ENCODE measurements around the gene TAF1B. TPM values are rescaled to one million over a fixed set of nuclear protein-coding genes. Genes with fewer than 3 reads are reported as not detected.

The TAF1B gene
- total and polyA plus RNA-seq, 2 donors (not counting 3 experiments of a cell fraction or from before 2014, with no cell fraction given) = 6.3 to 29.4 TPM

GRCh38 chr2:9895669-9896590 lies 52.7 kb downstream of the TAF1B start:
- Histone ChIP-seq H3K9ac (replicated peaks; ENCODE audit: extremely low read depth, insufficient read depth, low read length) (no peak overlapping the region), H3K79me2 (ENCODE audit: control insufficient read depth, insufficient read depth, low read length) (peaks cover 4% of the 10 kb centered on the region), H3K9me1 (replicated peaks; ENCODE audit: control insufficient read depth, extremely low read depth, insufficient read depth, low read length) (no peaks in the 10 kb centered on the region), H2AFZ (ENCODE audit: low read depth, low read length) (no peak overlapping the region), H3K4me1 (ENCODE audit: control insufficient read depth, extremely low read depth, insufficient read depth, low read length) (peaks cover 7% of the 10 kb centered on the region), H4K20me1 (replicated peaks; ENCODE audit: control insufficient read depth, extremely low read depth, insufficient read depth, low read length) (no peaks in the 10 kb centered on the region), H3K27ac (ENCODE audit: insufficient read depth, low read depth, low read length) (no peak overlapping the region), H3K36me3 (ENCODE audit: control insufficient read depth in 2 of 2, extremely low read depth in 1 of 2, insufficient read depth in 2 of 2, low read length in 2 of 2) (no peaks in the 10 kb centered on the region), H3K4me3 (replicated peaks in 1 of 3; ENCODE audit: insufficient read depth in 1 of 3, low read depth in 1 of 3, low read length in 3 of 3) (no peak overlapping the region), H3K9me3 (replicated peaks; ENCODE audit: control insufficient read depth, insufficient read depth, low read length) (no peaks in the 10 kb centered on the region), H3K27me3 (ENCODE audit: control insufficient read depth in 2 of 2, insufficient read depth in 2 of 2, low read length in 2 of 2) (no peaks in the 10 kb centered on the region), H3K4me2 (ENCODE audit: insufficient read depth, low read length) (no peak overlapping the region)
- intact Hi-C loops (cut with micrococcal nuclease) = loop anchor here (2.0 kb wide), 1 partner anchor 19 kb away; no protein-coding TSS in a partner anchor
- BruUV-seq (replicated peaks) = no TSS peak
- ChIA-PET POLR2A (interaction anchor here (0.6 kb wide), 1 partner anchor 21 kb away, joined by 5 read pairs; no protein-coding TSS in a partner anchor), CTCF (interaction anchor here (0.6 to 3.5 kb wide), 7 partner anchors 10 to 140 kb away, joined by 3 to 11 read pairs (median 3); partner anchors contain the start of gene TAF1B)
- FAIRE-seq (no peak), DNase-seq (ENCODE audit: low read depth, low spot score) (peak; percentile 20)
- no peak for TF ChIP-seq JUN (IDR thresholded peaks at IDR 0.05; ENCODE audit: borderline replicate concordance, insufficient read depth, insufficient read length, low read depth)
- dilution Hi-C loops (cut with MboI; ENCODE audit: extremely low pct_ligation_motif_present, low sequenced_read_pairs) = no loop called here

- intact Hi-C loops (cut with micrococcal nuclease) = loop anchor here (2.0 kb wide), 1 partner anchor 17 kb away; no protein-coding TSS in a partner anchor
- BruUV-seq (replicated peaks) = no TSS peak
- Histone ChIP-seq H3K9me3 (replicated peaks; ENCODE audit: control insufficient read depth, insufficient read depth, low read length) (no peaks in the 10 kb centered on the region), H3K36me3 (ENCODE audit: control insufficient read depth in 2 of 2, extremely low read depth in 1 of 2, insufficient read depth in 2 of 2, low read length in 2 of 2) (no peaks in the 10 kb centered on the region), H4K20me1 (replicated peaks; ENCODE audit: control insufficient read depth, extremely low read depth, insufficient read depth, low read length) (no peaks in the 10 kb centered on the region), H3K9me1 (replicated peaks; ENCODE audit: control insufficient read depth, extremely low read depth, insufficient read depth, low read length) (no peaks in the 10 kb centered on the region), H3K79me2 (ENCODE audit: control insufficient read depth, insufficient read depth, low read length) (peaks cover 4% of the 10 kb centered on the region), H3K4me1 (ENCODE audit: control insufficient read depth, extremely low read depth, insufficient read depth, low read length) (peaks cover 7% of the 10 kb centered on the region), H3K4me3 (replicated peaks in 1 of 3; ENCODE audit: insufficient read depth in 1 of 3, low read depth in 1 of 3, low read length in 3 of 3) (no peak overlapping the region), H3K4me2 (ENCODE audit: insufficient read depth, low read length) (peak overlapping the region; percentile 24), H3K9ac (replicated peaks; ENCODE audit: extremely low read depth, insufficient read depth, low read length) (peak overlapping the region; percentile 9), H3K27me3 (ENCODE audit: control insufficient read depth in 2 of 2, insufficient read depth in 2 of 2, low read length in 2 of 2) (no peaks in the 10 kb centered on the region), H2AFZ (ENCODE audit: low read depth, low read length) (no peak overlapping the region), H3K27ac (ENCODE audit: insufficient read depth, low read depth, low read length) (no peak overlapping the region)
- TF ChIP-seq FOS (IDR thresholded peaks at IDR 0.05; ENCODE audit: borderline replicate concordance, insufficient read depth, low read length) = peak; percentile 76
- no peak for TF ChIP-seq MYC (IDR thresholded peaks at IDR 0.05; ENCODE audit: low read depth, low read length)
- peak; percentile 81 for FAIRE-seq
- dilution Hi-C loops (cut with MboI; ENCODE audit: extremely low pct_ligation_motif_present, low sequenced_read_pairs) = no loop called here
- ChIA-PET POLR2A (no interaction called here), CTCF (interaction anchor here (1.4 to 3.5 kb wide), 2 partner anchors 12 to 13 kb away, joined by 4 to 11 read pairs; no protein-coding TSS in a partner anchor)
- DNase-seq (ENCODE audit: low read depth, low spot score) = peak; percentile 84
Measured at GRCh38 chr2:9897331-9897737, 54.1 kb downstream of the TAF1B start.

All from endothelial cell of umbilical vein (primary cell).